OCI-M2 (cell line): ENCODE measurements around the gene TPH2.

Source experiments
- DNase-seq: peaks from one replicate; lab custom pipeline; 2025; ENCODE audit not compliant: unreplicated experiment; lab: John Stamatoyannopoulos, UW

Gene TPH2

GRCh38 chr12:71958457-71958856, 19.8 kb downstream of the TPH2 start:
- DNase-seq, result no peak

- DNase-seq, result no peak
Measured at GRCh38 chr12:71958993-71959578, 20.4 kb downstream of the TPH2 start.

- no peak for DNase-seq
Measured at GRCh38 chr12:71967211-71967610, 28.6 kb downstream of the TPH2 start.

GRCh38 chr12:71969330-71969729, 30.7 kb downstream of the TPH2 start:
- no peak for DNase-seq

GRCh38 chr12:71970031-71970430, 31.4 kb downstream of the TPH2 start:
- DNase-seq, result no peak

DNA sequence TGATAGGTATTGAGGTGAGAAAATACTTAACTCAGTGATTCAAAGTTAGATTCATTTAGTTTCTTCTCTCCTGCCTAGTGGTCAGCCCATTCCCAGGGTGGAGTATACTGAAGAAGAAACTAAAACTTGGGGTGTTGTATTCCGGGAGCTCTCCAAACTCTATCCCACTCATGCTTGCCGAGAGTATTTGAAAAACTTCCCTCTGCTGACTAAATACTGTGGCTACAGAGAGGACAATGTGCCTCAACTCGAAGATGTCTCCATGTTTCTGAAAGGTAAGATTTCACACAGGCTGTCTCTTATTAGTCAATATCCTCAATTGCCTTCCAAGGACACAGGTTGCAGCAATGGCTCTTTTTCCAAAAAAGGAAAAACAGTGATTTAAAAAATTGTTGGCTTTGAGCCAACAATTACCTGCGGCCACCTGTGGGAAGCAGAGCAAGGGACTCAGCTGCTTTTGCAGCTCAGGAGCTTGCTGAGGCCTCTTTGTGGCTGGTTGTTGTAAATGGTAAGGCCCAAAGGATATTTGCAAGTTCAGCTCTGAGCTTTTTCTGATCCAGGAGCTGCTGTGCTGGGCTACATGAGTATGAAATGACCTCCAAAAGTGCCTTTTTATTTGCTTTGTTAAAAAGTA, 33.9 kb downstream of the TPH2 start:
- no peak for DNase-seq

DNA sequence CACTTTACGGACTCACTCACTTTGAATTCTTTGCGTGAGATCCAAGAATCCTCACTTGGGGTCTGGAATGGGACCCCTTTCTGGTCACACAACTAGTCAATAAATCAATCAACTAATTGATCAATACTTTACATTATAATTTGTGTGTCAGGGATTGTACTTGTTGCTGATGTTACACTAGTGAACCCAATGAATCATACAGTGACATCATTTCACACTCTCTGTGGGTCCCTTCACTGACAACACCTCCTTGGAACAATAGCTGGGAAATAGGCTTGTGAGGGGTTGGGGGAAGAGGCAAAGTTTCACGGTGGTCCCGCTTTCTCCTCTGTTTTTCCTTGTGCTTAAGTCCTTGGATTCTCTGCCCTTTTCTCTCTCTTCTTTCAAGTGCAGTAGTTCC, 35.0 kb downstream of the TPH2 start:
- DNase-seq, result no peak

DNA sequence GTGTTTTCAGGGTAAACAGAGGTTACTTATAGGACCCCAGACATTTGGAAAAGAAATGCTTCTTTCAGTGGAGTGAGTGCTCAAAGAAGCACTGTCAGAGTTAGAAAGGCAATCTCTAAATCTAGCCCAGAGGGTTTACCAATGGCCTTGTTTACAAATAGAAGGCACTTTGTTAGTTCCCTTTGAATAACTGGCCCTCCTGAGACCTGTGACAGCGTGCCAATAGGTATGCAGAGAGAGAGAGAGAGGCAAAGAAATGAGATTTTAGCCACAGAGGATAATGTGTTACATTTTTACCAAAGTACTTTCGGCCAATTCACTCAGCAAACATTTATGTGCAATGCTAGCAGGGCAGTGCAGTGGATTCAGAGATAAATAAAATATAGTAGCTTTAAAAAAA, 41.9 kb downstream of the TPH2 start:
- no peak for DNase-seq

GRCh38 chr12:71981149-71981548, 42.5 kb downstream of the TPH2 start:
- DNase-seq, result no peak

- DNase-seq, result no peak
Measured at GRCh38 chr12:71994715-71995114, 56.1 kb downstream of the TPH2 start.

- no peak for DNase-seq
Measured at GRCh38 chr12:71999795-72000194, 61.1 kb downstream of the TPH2 start.

DNA sequence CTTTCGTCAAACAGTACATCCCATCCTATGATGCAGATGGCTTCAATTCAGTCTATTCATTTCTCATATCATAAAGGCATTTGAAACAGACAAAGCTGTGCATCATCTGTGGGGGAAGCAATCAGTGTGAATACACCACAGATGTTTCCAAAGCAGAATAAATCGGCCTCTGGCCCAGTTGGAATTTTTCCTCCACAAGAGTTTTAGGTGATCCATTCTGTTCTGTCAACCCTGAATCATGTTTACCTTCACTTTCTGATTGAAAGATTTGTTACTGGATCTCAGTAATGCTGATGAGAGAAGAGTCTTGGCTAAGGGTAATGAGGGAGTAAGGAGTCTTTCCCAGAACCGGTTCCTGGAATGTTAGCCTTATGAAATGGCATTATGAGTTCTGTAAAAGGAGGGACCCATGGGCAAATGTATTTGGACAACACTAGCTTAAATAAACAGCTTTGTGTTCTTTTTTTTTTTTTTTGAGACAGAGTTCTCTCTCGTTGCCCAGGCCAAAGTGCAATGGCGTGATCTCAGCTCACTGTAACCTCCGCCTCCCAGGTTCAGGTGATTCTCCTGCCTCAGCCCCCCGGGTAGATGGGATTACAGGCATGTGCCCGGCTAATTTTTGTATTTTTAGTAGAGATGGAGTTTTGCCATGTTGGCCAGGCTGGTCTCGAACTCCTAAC, 62.5 kb downstream of the TPH2 start:
- no peak for DNase-seq

DNA sequence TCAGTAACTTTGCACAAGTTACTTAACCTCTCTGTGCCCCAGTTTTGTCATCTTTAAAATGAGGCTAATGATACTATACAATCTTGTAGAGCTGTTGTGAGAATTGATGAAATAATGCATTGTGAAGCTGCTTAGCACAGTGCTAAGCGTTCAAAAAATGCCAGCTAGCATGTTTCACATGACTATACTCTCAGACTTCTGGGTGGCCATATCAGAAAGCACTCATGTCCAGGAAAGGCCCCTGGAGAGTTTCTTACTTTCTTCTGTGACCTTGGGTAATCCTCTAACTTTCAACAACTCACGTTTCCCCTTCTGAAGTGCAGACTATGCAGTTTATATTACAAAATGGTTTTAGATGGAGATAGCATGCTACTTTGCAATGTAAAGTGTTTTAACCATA, 68.1 kb downstream of the TPH2 start:
- no peak for DNase-seq

GRCh38 chr12:72010356-72010755, 71.7 kb downstream of the TPH2 start:
- DNase-seq, result no peak

GRCh38 chr12:72011374-72011773, 72.7 kb downstream of the TPH2 start:
- DNase-seq, result no peak

DNA sequence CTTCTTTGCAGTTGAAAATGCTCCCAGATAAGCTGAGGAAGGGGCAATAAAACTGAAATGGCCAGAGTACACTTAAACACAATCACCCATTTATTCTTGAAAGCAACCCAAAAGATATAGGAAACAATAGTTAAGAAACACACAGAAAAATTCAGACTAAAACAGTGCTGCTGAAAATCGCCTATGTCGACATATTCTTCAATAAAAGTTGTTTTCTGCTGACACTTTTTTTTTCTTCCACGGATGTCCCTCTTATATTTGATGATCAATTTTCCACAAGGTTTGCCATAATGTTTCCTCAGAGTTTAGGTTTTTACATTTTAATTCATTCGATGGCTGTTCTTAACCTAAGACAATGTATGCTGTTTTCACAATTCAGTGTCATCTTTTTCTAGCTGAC, 74.2 kb downstream of the TPH2 start:
- DNase-seq, result no peak

- no peak for DNase-seq
Measured at GRCh38 chr12:72015895-72016294, 77.2 kb downstream of the TPH2 start.

- DNase-seq, result peak; percentile 23
Measured at GRCh38 chr12:72017054-72017651, 78.5 kb downstream of the TPH2 start.

DNA sequence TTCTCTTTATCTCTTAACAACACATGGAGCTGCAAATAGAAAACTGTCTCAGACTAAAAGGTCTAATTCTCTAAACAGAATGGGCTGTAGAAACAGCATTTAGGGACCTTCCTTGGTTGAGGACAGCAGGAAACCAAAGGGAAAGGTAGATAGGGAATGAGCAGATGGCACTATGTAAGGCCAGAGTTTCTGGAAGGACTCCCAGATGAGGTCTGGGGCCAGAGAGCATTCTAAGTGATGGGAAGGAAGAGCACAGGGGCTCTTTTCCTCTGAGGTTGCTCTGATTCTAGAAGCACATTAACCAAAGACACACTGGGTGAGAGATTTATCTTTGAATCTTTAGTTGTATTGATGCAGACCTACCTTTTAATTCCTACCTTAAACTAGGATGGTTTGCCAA, 79.4 kb downstream of the TPH2 start:
- no peak for DNase-seq

GRCh38 chr12:72024613-72025012, 86.0 kb downstream of the TPH2 start:
- DNase-seq, result no peak

DNA sequence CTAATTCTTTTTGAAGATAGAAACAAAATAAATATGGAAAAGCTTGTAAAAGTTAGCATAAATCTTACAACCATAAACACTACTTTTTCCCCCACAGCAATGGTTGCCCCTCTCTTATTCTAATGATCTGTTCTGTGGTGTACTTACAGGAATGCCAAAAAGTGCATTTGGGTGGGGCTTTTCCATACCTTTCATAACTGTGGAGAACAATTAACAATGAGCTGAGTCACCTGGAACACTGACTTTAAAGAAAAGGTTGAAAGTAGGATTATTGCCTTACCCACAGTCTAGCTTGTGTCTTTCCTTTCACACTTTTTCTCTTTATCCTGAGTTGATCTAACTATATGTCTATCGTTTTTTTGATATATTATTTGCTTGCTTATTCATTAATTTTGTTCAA, 86.9 kb downstream of the TPH2 start:
- no peak for DNase-seq

DNA sequence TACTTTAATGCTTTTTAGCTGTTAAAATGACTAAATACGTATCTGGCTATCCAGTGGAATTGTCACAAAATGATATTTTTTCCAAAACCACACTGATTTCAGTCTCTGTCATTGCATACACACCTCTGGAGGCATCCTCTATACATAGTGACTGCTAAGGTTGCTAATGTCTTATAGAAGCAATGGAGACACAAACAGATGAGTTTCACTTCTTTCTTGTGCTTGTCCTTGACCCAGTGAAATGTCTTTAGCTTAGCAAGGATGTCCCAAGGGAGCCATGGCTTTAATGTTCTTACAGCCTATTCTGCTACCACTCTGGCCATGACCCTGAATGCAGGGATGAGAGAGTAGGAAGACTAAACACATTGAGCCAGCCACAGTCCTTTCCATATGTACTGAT, 90.3 kb downstream of the TPH2 start:
- no peak for DNase-seq
